H9 (cell line): ENCODE results near the gene CYTL1. TPM values are rescaled to one million over a fixed set of nuclear protein-coding genes. Genes with fewer than 3 reads are reported as not detected.
A peak's percentile ranks its signal among the peaks of the same experiment; 100 is the strongest.

ENCODE experiments used
- DNase-seq: peaks from one replicate; pipeline ENCODE4 v3.0.0-alpha.2; 2017
- H2AFZ ChIP-seq: one replicate; pipeline ENCODE4 v1.6.1; 2013; ENCODE audit warnings: mild to moderate bottlenecking, low read length, control low read depth, moderate library complexity
- H2AK5ac ChIP-seq: 2 replicates; pipeline ENCODE4 v1.6.1; 2013; ENCODE audit warnings: low read length, control low read depth, mixed read lengths; ENCODE audit not compliant: insufficient read length
- H2BK120ac ChIP-seq: one replicate; pipeline ENCODE4 v1.6.1; 2013; ENCODE audit warnings: low read depth, mild to moderate bottlenecking, low read length, control low read depth, inconsistent platforms; ENCODE audit not compliant: poor library complexity, severe bottlenecking
- H2BK12ac ChIP-seq: 2 replicates; pipeline ENCODE4 v1.6.1; 2013; ENCODE audit warnings: low read length, control low read depth, mixed read lengths, low read depth; ENCODE audit not compliant: insufficient read length
- H2BK15ac ChIP-seq: 2 replicates; pipeline ENCODE4 v1.6.1; 2013; ENCODE audit warnings: low read depth, low read length, control low read depth
- H2BK20ac ChIP-seq: one replicate; pipeline ENCODE4 v1.6.1; 2013; ENCODE audit warnings: low read depth, mild to moderate bottlenecking, low read length, control low read depth, inconsistent platforms; ENCODE audit not compliant: poor library complexity, severe bottlenecking
- H2BK5ac ChIP-seq: 2 replicates; pipeline ENCODE4 v1.6.1; 2013; ENCODE audit warnings: low read length, control low read depth, mixed read lengths; ENCODE audit not compliant: insufficient read length
- H3K14ac ChIP-seq: 2 replicates; pipeline ENCODE4 v1.6.1; 2013; ENCODE audit warnings: low read length, control low read depth; ENCODE audit not compliant: insufficient read depth
- H3K18ac ChIP-seq: 2 replicates; pipeline ENCODE4 v1.6.1; 2013; ENCODE audit warnings: low read depth, mild to moderate bottlenecking, mixed read lengths, low read length, control low read depth; ENCODE audit not compliant: insufficient read length
- H3K23ac ChIP-seq: 2 replicates; pipeline ENCODE4 v1.6.1; 2013; ENCODE audit warnings: low read length, control low read depth, mixed read lengths, low read depth; ENCODE audit not compliant: insufficient read length
- H3K23me2 ChIP-seq: 2 replicates; pipeline ENCODE4 v1.6.1; 2013; ENCODE audit warnings: low read depth, mild to moderate bottlenecking, mixed read lengths, low read length, control low read depth; ENCODE audit not compliant: insufficient read length, poor library complexity, severe bottlenecking
- H3K27ac ChIP-seq: 2 replicates; pipeline ENCODE4 v1.5.1; 2013; ENCODE audit warnings: low read length, control low read depth, mixed read lengths, low read depth; ENCODE audit not compliant: insufficient read length
- H3K27me3 ChIP-seq: 2 replicates; pipeline ENCODE4 v1.6.1; 2013; ENCODE audit warnings: low read length, control low read depth, inconsistent platforms; ENCODE audit not compliant: insufficient read depth
- H3K4ac ChIP-seq: 2 replicates; pipeline ENCODE4 v1.6.1; 2013; ENCODE audit warnings: low read depth, mild to moderate bottlenecking, control low read depth, inconsistent platforms, low read length, moderate library complexity
- H3K4me1 ChIP-seq: 2 replicates; pipeline ENCODE4 v1.6.1; 2013; ENCODE audit warnings: low read length, control low read depth, inconsistent platforms; ENCODE audit not compliant: insufficient read depth
- H3K4me2 ChIP-seq: 2 replicates; pipeline ENCODE4 v1.6.1; 2013; ENCODE audit warnings: low read length, control low read depth, mixed read lengths; ENCODE audit not compliant: insufficient read length, insufficient read depth
- H3K56ac ChIP-seq: 2 replicates; pipeline ENCODE4 v1.6.1; 2013; ENCODE audit warnings: low read depth, mild to moderate bottlenecking, mixed read lengths, low read length, control low read depth; ENCODE audit not compliant: insufficient read length
- H3K79me1 ChIP-seq: 2 replicates; pipeline ENCODE4 v1.6.1; 2013; ENCODE audit warnings: low read depth, mild to moderate bottlenecking, moderate library complexity, low read length, control low read depth, inconsistent platforms; ENCODE audit not compliant: insufficient read depth, poor library complexity, severe bottlenecking
- H3K79me2 ChIP-seq: 2 replicates; pipeline ENCODE4 v1.6.1; 2013; ENCODE audit warnings: low read length, control low read depth, inconsistent platforms; ENCODE audit not compliant: insufficient read depth
- H3K9ac ChIP-seq: 2 replicates; pipeline ENCODE4 v1.6.1; 2013; ENCODE audit warnings: low read length, control low read depth, mixed read lengths; ENCODE audit not compliant: insufficient read length; ENCODE audit errors: extremely low read depth
- H3K9me3 ChIP-seq: one replicate; pipeline ENCODE4 v1.6.1; 2013; ENCODE audit warnings: low read depth, low read length, inconsistent platforms; ENCODE audit not compliant: control insufficient read depth
- H3T11ph ChIP-seq: one replicate; pipeline ENCODE4 v1.6.1; 2013; ENCODE audit warnings: mild to moderate bottlenecking, low read length, control low read depth, inconsistent platforms
- H4K20me1 ChIP-seq: one replicate; pipeline ENCODE4 v1.6.1; 2013; ENCODE audit not compliant: control insufficient read depth, insufficient read length, insufficient read depth
- H4K5ac ChIP-seq: 2 replicates; pipeline ENCODE4 v1.6.1; 2013; ENCODE audit warnings: low read depth, mild to moderate bottlenecking, mixed read lengths, low read length, control low read depth; ENCODE audit not compliant: insufficient read length
- H4K8ac ChIP-seq: replicated peaks from 2 replicates; pipeline ENCODE4 v1.6.1; 2013; ENCODE audit warnings: low read length, control low read depth, mixed read lengths, low read depth; ENCODE audit not compliant: insufficient read length
- H4K91ac ChIP-seq: 2 replicates; pipeline ENCODE4 v1.6.1; 2013; ENCODE audit warnings: low read depth, mild to moderate bottlenecking, moderate library complexity, mixed read lengths, low read length, control low read depth; ENCODE audit not compliant: insufficient read length
- H3K27ac Mint-ChIP-seq, 3 experiments: 2 replicates in 2 of 3; 3 replicates in 1 of 3; pipeline ENCODE4 v1.8.0; 2020 to 2021; ENCODE audit warnings: mixed read lengths in 3 of 3, mild to moderate bottlenecking in 1 of 3, moderate library complexity in 1 of 3
- H3K27me3 Mint-ChIP-seq: 2 replicates; pipeline ENCODE4 v1.8.0; 2021; ENCODE audit warnings: low read depth, mild to moderate bottlenecking, moderate library complexity, mixed read lengths
- H3K36me3 Mint-ChIP-seq, 3 experiments: 2 replicates in 2 of 3; 3 replicates in 1 of 3; pipeline ENCODE4 v1.8.0; 2020 to 2021; ENCODE audit warnings: low read depth in 3 of 3, mixed read lengths in 3 of 3; ENCODE audit not compliant: insufficient read depth in 1 of 3
- H3K4me1 Mint-ChIP-seq, 2 experiments: 2 replicates each; pipeline ENCODE4 v1.8.0; 2020; ENCODE audit warnings: mixed read lengths in 2 of 2
- H3K4me3 Mint-ChIP-seq, 2 experiments: 2 replicates in 1 of 2; 3 replicates in 1 of 2; pipeline ENCODE4 v1.8.0; 2020 to 2021; ENCODE audit warnings: mild to moderate bottlenecking in 2 of 2, mixed read lengths in 2 of 2, moderate library complexity in 1 of 2
- H3K9me3 Mint-ChIP-seq, 2 experiments: 2 replicates in 1 of 2; 3 replicates in 1 of 2; pipeline ENCODE4 v1.8.0; 2020; ENCODE audit warnings: mild to moderate bottlenecking in 2 of 2, mixed read lengths in 2 of 2, moderate library complexity in 1 of 2
- CTCF ChIP-seq: fragments of 200-600 bp; sonication (generic); conservative IDR thresholded peaks from 3 replicates; pipeline ENCODE4 v1.8.0; 2021; ENCODE audit warnings: antibody characterized with exemption, mild to moderate bottlenecking
- WGBS: extraction: QIAGEN DNeasy Blood & Tissue Kit; methylation state at CpG from one replicate; pipeline ENCODE4 v1.1.7; 2013; ENCODE audit warnings: missing lambda C conversion rate, low lambda C conversion rate, mixed read lengths; ENCODE audit not compliant: insufficient read length; ENCODE audit errors: extremely low coverage; 5-methylcytosine and 5-hydroxymethylcytosine counted together
- total RNA-seq: library from RNA; stranded (reverse); gene quantifications from 2 replicates; pipeline ENCODE4 v1.2.1, GENCODE V29; 2021

CYTL1 gene
- total RNA-seq, 1 experiment from 2014 or later = 1.7 TPM

GRCh38 chr4:5004496-5004895, 14.8 kb downstream of the CYTL1 start:
- Histone ChIP-seq H2BK5ac (no peak overlapping the region), H2AK5ac (no peak overlapping the region), H3K23me2 (no peaks in the 10 kb centered on the region), H3K79me2 (no peaks in the 10 kb centered on the region), H2BK120ac (no peak overlapping the region), H4K5ac (no peak overlapping the region), H4K8ac (no peak overlapping the region), H2BK20ac (no peak overlapping the region), H3K4me2 (no peak overlapping the region), H3K79me1 (no peaks in the 10 kb centered on the region), H3K14ac (no peak overlapping the region), H3K18ac (no peak overlapping the region), H3K9ac (no peak overlapping the region), H3K4ac (no peak overlapping the region), H3K27me3 (no peaks in the 10 kb centered on the region; the same call in 1 of the 2 replicates), H2BK12ac (no peak overlapping the region), H2BK15ac (no peak overlapping the region), H3K27ac (no peak overlapping the region), H4K20me1 (no peaks in the 10 kb centered on the region), H3T11ph (no peak overlapping the region), H4K91ac (no peak overlapping the region), H2AFZ (no peak overlapping the region), H3K9me3 (no peaks in the 10 kb centered on the region), H3K23ac (no peak overlapping the region), H3K4me1 (no peaks in the 10 kb centered on the region), H3K56ac (no peak overlapping the region)
- peaks cover 0 to 4% of the 10 kb centered on the region in 2 experiments; a peak in 1 of 4 replicates for H3K4me1 Mint-ChIP-seq
- no peaks in the 10 kb centered on the region for H3K9me3 Mint-ChIP-seq
- peak; percentile 11 for DNase-seq
- no peak overlapping the region for H3K4me3 Mint-ChIP-seq
- peaks cover 32% of the 10 kb centered on the region for H3K27me3 Mint-ChIP-seq
- no CpG with 5 or more reads among the region's 8 CpGs for WGBS
- H3K27ac Mint-ChIP-seq = no peak overlapping the region
- no peak for TF ChIP-seq CTCF
- H3K36me3 Mint-ChIP-seq = no peaks in the 10 kb centered on the region
